Effector memory CD8-positive, alpha-beta T cell (primary cell): ENCODE data around the gene KLF3.

ENCODE experiments used
- ATAC-seq: fragments of 150-1000 bp; cut with Tn5 transposase; replicated peaks from 2 replicates; pipeline ENCODE4 v1.10.0; 2021; ENCODE audit warnings: mild to moderate bottlenecking, moderate library complexity
- DNase-seq, 3 experiments: peaks; one replicate each; pipeline ENCODE4 v3.0.0; 2021
- H3K27ac Mint-ChIP-seq, 2 donors: one replicate each; pipeline ENCODE4 v1.8.0; 2022; ENCODE audit warnings: mild to moderate bottlenecking in 2 of 2, mixed read lengths in 2 of 2, moderate library complexity in 2 of 2
- H3K27me3 Mint-ChIP-seq, 2 donors: one replicate each; pipeline ENCODE4 v1.8.0; 2022; ENCODE audit warnings: mixed read lengths in 2 of 2
- H3K36me3 Mint-ChIP-seq: one replicate; pipeline ENCODE4 v1.8.0; 2022; ENCODE audit warnings: mild to moderate bottlenecking, moderate library complexity, mixed read lengths; ENCODE audit not compliant: insufficient read depth
- H3K4me1 Mint-ChIP-seq, 2 donors: one replicate each; pipeline ENCODE4 v1.8.0; 2022; ENCODE audit warnings: low read depth in 2 of 2, mixed read lengths in 2 of 2
- H3K4me3 Mint-ChIP-seq, 2 donors: one replicate each; pipeline ENCODE4 v1.8.0; 2022; ENCODE audit warnings: mild to moderate bottlenecking in 2 of 2, mixed read lengths in 2 of 2, moderate library complexity in 2 of 2
- H3K9me3 Mint-ChIP-seq, 2 donors: one replicate each; pipeline ENCODE4 v1.8.0; 2022; ENCODE audit warnings: mixed read lengths in 2 of 2

The KLF3 gene

GRCh38 chr4:38684271-38684670, 20.3 kb downstream of the KLF3 start:
- Mint-ChIP-seq H3K9me3 (no peaks in the 10 kb centered on the region), H3K4me1 (peaks cover 52 to 83% of the 10 kb centered on the region in 2 donors), H3K36me3 (peaks cover 96% of the 10 kb centered on the region), H3K4me3 (peak overlapping the region; percentile 64 to 66), H3K27ac (peak overlapping the region; percentile 85 to 91), H3K27me3 (no peaks in the 10 kb centered on the region)
- peak; percentile 91 for ATAC-seq
- no peak for DNase-seq

- ATAC-seq (no peak), DNase-seq (no peak)
- Mint-ChIP-seq H3K36me3 (peaks cover 96% of the 10 kb centered on the region), H3K4me1 (peaks cover 48 to 76% of the 10 kb centered on the region in 2 donors), H3K27me3 (no peaks in the 10 kb centered on the region), H3K27ac (peak overlapping the region; percentile 85 to 91), H3K4me3 (peak overlapping the region; percentile 64 to 66), H3K9me3 (no peaks in the 10 kb centered on the region)
These were observed 21.2 kb downstream of the KLF3 start for GRCh38 chr4:38684951-38685844.

- peak overlapping the region; percentile 56 to 62 for H3K27ac Mint-ChIP-seq
- no peaks in the 10 kb centered on the region for H3K9me3 Mint-ChIP-seq
- peaks cover 96% of the 10 kb centered on the region for H3K36me3 Mint-ChIP-seq
- H3K4me3 Mint-ChIP-seq = no peak overlapping the region
- peaks cover 49 to 73% of the 10 kb centered on the region in 2 donors for H3K4me1 Mint-ChIP-seq
- ATAC-seq (no peak), DNase-seq (no peak)
- no peaks in the 10 kb centered on the region for H3K27me3 Mint-ChIP-seq
These were observed 22.7 kb downstream of the KLF3 start for GRCh38 chr4:38686682-38687081.

DNA sequence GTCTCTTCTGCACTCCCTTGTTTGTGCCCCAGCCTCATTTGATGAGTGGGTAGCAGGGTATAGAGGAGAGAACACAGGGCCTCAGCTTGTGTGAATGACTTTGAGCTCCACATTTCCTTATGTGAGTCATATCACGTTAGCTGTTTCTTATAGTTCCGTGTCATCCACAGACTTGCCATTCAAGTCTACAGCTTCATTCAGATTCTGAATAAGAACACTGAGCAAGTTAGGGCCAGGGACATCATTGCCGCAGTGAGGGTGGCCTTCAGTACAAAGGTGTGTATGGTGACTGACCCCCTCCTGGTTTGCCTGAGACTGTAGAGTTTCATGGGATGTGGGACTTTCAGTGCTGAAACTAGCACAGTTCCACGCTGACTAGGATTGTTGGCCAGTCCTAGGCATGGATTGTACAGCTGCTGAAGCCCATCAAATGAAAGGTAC, 23.6 kb downstream of the KLF3 start:
- Mint-ChIP-seq H3K36me3 (peaks cover 96% of the 10 kb centered on the region), H3K4me1 (peaks cover 47 to 68% of the 10 kb centered on the region in 2 donors), H3K27ac (peak overlapping the region; percentile 21 to 56), H3K9me3 (no peaks in the 10 kb centered on the region), H3K4me3 (peak overlapping the region; percentile 7 to 46), H3K27me3 (no peaks in the 10 kb centered on the region)
- peak; percentile 31 for ATAC-seq
- DNase-seq = no peak

- ATAC-seq = no peak
- H3K9me3 Mint-ChIP-seq = no peaks in the 10 kb centered on the region
- peak overlapping the region in 1 of 2 donors; percentile 33 for H3K4me3 Mint-ChIP-seq
- no peaks in the 10 kb centered on the region for H3K27me3 Mint-ChIP-seq
- H3K36me3 Mint-ChIP-seq = peaks cover 98% of the 10 kb centered on the region
- H3K4me1 Mint-ChIP-seq = peaks cover 44 to 57% of the 10 kb centered on the region in 2 donors
- DNase-seq = no peak
- peak overlapping the region in 1 of 2 donors; percentile 53 for H3K27ac Mint-ChIP-seq
These were observed 24.8 kb downstream of the KLF3 start for GRCh38 chr4:38688676-38689355.

DNA sequence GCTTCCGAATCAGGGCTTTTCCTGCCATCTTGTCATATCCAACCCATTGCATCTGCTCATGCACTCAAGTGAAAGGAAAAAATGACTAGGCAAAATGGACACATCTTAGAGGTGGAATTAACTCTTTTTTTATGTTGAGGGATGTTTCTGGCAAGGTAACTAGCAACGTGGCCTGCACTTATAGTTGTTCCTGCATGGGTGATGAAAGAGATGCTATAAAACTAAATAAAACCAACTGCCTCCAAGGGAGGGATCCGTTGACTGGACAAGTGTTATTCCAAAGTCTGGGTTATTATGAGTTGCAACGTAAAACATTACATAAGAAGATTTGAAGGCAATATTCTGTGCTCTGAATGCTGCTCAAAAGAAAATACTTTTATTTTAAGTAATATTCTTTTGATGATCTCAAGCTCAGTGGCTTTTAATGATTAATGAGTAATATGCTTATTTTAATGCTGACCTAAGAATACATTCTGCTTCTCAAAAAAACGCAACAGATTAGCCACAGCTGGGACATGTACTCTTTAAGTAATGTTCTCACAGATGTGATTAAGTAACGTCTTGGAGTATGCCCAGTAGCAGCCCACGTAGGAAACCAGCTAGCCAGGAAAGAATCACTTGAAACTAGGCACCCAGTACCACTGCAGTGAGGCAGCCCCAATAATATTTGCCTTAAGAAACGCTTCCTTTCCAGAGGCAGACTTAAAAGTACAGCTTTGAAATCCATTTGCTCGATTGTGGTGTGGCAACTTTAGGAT, 27.4 kb downstream of the KLF3 start:
- Mint-ChIP-seq H3K9me3 (peaks cover 0 to 2% of the 10 kb centered on the region in 2 donors), H3K4me3 (no peak overlapping the region), H3K36me3 (peaks cover 98% of the 10 kb centered on the region), H3K27ac (peak overlapping the region; percentile 68 to 87), H3K4me1 (peaks cover 30 to 40% of the 10 kb centered on the region in 2 donors), H3K27me3 (no peaks in the 10 kb centered on the region)
- ATAC-seq (no peak), DNase-seq (no peak)

- ATAC-seq (no peak), DNase-seq (no peak)
- H3K27me3 Mint-ChIP-seq = no peaks in the 10 kb centered on the region
- H3K4me3 Mint-ChIP-seq = no peak overlapping the region
- H3K9me3 Mint-ChIP-seq = peaks cover 0 to 2% of the 10 kb centered on the region in 2 donors
- H3K4me1 Mint-ChIP-seq = peaks cover 24 to 32% of the 10 kb centered on the region in 2 donors
- H3K36me3 Mint-ChIP-seq = peaks cover 99% of the 10 kb centered on the region
- H3K27ac Mint-ChIP-seq = peak overlapping the region; percentile 17 to 38
These were observed 28.4 kb downstream of the KLF3 start for GRCh38 chr4:38692421-38692820.

DNA sequence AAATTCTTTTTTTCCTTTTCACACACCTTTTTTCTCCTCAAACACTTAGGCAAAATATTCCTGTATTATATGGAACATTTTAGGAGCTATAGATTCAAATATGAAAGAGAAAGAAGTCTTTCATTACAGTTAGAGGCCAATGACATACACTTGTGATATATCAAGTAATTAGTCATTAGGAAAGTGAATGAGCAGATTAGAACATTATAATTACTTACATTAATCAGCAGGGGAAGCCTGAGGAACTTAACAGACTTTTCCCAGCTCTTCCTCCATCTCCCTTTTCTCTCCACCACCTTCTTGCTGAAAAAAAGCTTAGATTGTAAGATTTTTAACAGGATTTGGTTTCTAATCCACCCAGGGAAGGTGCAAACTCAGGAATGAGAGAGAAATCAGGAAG, 29.6 kb downstream of the KLF3 start:
- no peak overlapping the region for H3K4me3 Mint-ChIP-seq
- H3K9me3 Mint-ChIP-seq = peaks cover 0 to 2% of the 10 kb centered on the region in 2 donors
- peak overlapping the region; percentile 13 to 36 for H3K27ac Mint-ChIP-seq
- peaks cover 14 to 21% of the 10 kb centered on the region in 2 donors for H3K4me1 Mint-ChIP-seq
- ATAC-seq (no peak), DNase-seq (no peak)
- peaks cover 99% of the 10 kb centered on the region for H3K36me3 Mint-ChIP-seq
- H3K27me3 Mint-ChIP-seq = no peaks in the 10 kb centered on the region

GRCh38 chr4:38694330-38694729, 30.3 kb downstream of the KLF3 start:
- no peak for ATAC-seq
- Mint-ChIP-seq H3K4me1 (peaks cover 10 to 14% of the 10 kb centered on the region in 2 donors), H3K27me3 (no peaks in the 10 kb centered on the region), H3K27ac (peak overlapping the region; percentile 13 to 36), H3K36me3 (peaks cover 99% of the 10 kb centered on the region), H3K9me3 (peaks cover 0 to 2% of the 10 kb centered on the region in 2 donors), H3K4me3 (no peak overlapping the region)
- DNase-seq = no peak

- H3K27ac Mint-ChIP-seq = peak overlapping the region; percentile 39 to 78
- H3K36me3 Mint-ChIP-seq = peaks cover 86% of the 10 kb centered on the region
- no peak for DNase-seq
- peaks cover 0 to 2% of the 10 kb centered on the region in 2 donors for H3K9me3 Mint-ChIP-seq
- H3K4me1 Mint-ChIP-seq = peaks cover 4 to 9% of the 10 kb centered on the region in 2 donors
- no peak overlapping the region for H3K4me3 Mint-ChIP-seq
- no peaks in the 10 kb centered on the region for H3K27me3 Mint-ChIP-seq
- no peak for ATAC-seq
These were observed 31.8 kb downstream of the KLF3 start for GRCh38 chr4:38695809-38696208.

- peaks cover 77% of the 10 kb centered on the region for H3K36me3 Mint-ChIP-seq
- H3K9me3 Mint-ChIP-seq = peaks cover 0 to 2% of the 10 kb centered on the region in 2 donors
- H3K4me3 Mint-ChIP-seq = no peak overlapping the region
- peaks cover 4 to 9% of the 10 kb centered on the region in 2 donors for H3K4me1 Mint-ChIP-seq
- no peaks in the 10 kb centered on the region for H3K27me3 Mint-ChIP-seq
- ATAC-seq (no peak), DNase-seq (no peak)
- peak overlapping the region in 1 of 2 donors; percentile 19 for H3K27ac Mint-ChIP-seq
These were observed 32.7 kb downstream of the KLF3 start for GRCh38 chr4:38696697-38697096.

DNA sequence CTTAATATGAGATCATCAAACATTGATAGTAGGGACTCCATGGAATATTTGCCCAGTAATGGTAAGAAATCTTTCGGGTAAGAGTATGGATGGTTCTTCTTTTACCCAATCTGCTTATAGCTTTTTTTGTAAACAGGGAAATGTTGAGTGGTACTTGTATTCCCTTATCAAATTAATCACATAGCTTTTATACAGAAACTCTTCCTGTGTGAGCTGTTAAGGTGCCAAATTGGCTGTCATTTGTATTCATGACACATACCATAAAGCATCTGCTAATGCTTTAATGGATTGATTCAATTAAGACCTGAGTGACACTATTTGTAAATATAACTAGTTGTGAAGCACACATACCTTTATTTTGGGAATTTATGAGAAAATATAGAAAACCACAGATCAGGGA, 34.2 kb downstream of the KLF3 start:
- no peak overlapping the region for H3K4me3 Mint-ChIP-seq
- ATAC-seq (no peak), DNase-seq (no peak)
- peaks cover 62% of the 10 kb centered on the region for H3K36me3 Mint-ChIP-seq
- H3K27ac Mint-ChIP-seq = peak overlapping the region; percentile 4 to 23
- peaks cover 0 to 2% of the 10 kb centered on the region in 2 donors for H3K9me3 Mint-ChIP-seq
- H3K4me1 Mint-ChIP-seq = peaks cover 4 to 9% of the 10 kb centered on the region in 2 donors
- no peaks in the 10 kb centered on the region for H3K27me3 Mint-ChIP-seq

DNA sequence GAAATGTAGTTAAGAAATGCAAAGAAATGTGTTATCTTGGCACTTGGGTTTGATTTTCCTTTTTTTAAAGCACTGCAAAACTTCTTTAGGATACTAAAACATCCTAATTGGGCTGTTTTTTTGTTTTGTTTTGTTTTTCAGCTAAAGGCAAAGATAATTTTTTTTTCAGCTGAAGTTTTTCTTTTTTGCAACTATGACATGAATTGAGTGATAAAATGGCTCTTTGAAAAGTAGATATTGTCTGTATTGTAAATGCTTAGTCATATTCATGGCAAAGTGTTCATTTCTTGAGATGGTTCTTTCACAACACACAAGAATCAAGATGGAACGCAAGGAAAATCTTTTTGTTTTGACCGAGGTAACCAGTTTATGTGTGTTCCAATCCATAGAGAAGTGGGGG, 35.1 kb downstream of the KLF3 start:
- no peaks in the 10 kb centered on the region for H3K9me3 Mint-ChIP-seq
- H3K27ac Mint-ChIP-seq = peak overlapping the region in 1 of 2 donors; percentile 23
- H3K4me3 Mint-ChIP-seq = no peak overlapping the region
- DNase-seq (no peak), ATAC-seq (no peak)
- peaks cover 4 to 9% of the 10 kb centered on the region in 2 donors for H3K4me1 Mint-ChIP-seq
- no peaks in the 10 kb centered on the region for H3K27me3 Mint-ChIP-seq
- H3K36me3 Mint-ChIP-seq = peaks cover 53% of the 10 kb centered on the region
